NCI-H345 treated with DMSO at 0.1 percent for 48 hours (cell line): ENCODE data around the gene MAGI2.

Experiments used
- DNase-seq: peaks from one replicate; lab custom pipeline; 2025; ENCODE audit not compliant: unreplicated experiment; lab: John Stamatoyannopoulos, UW

Gene MAGI2

GRCh38 chr7:79453558-79454360 is at the start of gene MAGI2:
Gene MAGI2 (minus strand): TSS chr7:79453667. CDS start chr7:79453320, 347 bp downstream.
- no peak for DNase-seq

- DNase-seq: no peak
Measured at GRCh38 chr7:79502151-79502550, 48.7 kb upstream of the MAGI2 start.

GRCh38 chr7:79500759-79501158 is 47.3 kb upstream of the MAGI2 start:
- no peak for DNase-seq

- DNase-seq: no peak
Measured at GRCh38 chr7:79497728-79498127, 44.3 kb upstream of the MAGI2 start.

DNA sequence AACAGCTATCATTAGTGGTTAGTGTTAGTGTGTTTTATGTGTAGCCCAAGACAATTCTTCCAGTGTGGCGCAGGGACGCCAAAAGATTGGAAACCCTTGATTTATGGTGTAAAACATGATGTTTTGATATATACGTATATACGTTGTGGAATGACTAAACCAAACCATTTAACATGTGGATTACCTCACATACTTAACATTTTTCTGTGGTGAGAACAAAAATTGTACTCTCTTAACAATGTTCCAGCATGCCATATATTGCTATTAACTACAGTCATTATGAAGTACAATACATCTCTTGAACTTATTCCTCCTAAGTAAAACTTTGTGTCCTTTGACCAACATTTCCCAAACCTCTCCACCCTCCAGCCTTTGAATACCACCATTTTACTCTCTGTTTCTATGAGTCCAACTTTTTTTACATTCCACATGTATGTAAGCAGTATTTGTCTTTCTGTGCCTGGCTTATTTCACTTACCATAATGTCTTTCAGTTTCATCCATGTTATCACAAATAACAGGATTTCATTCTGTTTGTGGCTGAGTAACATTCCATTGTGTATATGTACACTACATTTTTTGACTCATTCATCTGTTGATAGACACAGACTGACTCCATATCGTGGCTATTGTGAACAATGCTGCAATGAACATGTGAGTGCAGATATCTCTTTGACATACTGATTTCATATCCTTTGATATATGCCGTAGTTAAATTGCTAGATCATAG is 42.2 kb upstream of the MAGI2 start:
- DNase-seq: no peak

GRCh38 chr7:79494046-79494445 is 40.6 kb upstream of the MAGI2 start:
- no peak for DNase-seq

GRCh38 chr7:79489371-79489770 is 35.9 kb upstream of the MAGI2 start:
- peak; percentile 70 for DNase-seq

DNA sequence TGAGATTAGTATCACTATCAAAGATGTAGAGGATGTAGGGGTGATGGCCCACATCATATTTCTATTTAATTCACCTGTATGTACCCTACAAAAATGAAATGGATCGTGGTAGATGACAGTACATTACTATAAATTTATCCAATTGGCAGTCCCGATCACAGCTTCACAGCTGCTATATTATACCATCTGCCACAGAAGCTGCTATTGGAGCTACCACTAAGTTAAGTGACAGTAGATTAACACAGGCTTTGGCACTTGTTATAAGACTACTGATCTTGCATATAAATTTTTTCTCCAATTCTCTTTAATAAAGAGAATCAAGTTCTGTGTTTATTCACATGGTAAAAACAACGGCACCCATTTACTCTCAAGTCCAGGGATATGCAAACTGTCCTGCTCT is 24.9 kb upstream of the MAGI2 start:
- DNase-seq: no peak

DNA sequence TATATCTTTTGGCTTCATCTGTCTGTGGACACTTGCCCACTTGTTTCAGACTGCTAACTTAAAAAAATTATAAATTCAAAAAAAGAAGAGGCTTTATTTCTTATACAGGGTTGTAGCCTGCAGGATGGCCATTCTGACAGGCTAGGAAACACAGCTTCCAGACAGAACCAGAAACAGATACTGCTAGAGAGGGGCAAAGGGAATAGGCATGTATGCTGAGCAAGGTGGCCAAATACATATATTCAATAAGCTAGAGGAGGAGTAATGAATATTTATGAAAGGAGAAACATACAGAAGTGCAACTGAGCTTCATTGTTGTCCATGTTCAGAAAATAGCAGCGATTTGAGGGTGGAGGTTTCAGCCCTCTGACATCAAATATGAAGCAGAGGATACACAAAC is 22.0 kb upstream of the MAGI2 start:
- DNase-seq: no peak

DNA sequence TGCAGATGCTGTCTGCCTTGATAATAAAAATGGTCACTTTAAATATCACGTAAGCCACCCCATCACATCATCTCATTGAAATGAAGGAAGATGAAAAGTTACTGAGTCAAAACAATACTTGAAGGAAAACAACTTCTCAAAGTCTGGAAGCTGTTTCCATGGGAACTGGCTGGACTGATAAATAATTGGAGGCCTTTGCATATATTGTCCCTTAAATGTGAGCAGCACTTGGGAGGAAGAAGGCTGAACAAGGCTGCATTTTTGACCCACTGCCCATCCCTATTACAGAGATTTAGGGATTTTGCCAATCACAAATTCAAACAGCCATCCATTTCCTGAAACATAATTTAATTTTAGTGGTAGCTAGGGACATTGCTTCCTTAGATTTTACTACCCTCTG is 18.2 kb upstream of the MAGI2 start:
- DNase-seq: no peak

GRCh38 chr7:79471283-79471682 is 17.8 kb upstream of the MAGI2 start:
- DNase-seq: no peak

- no peak for DNase-seq
Measured at GRCh38 chr7:79465551-79465950, 12.1 kb upstream of the MAGI2 start.

- no peak for DNase-seq
Measured at GRCh38 chr7:79464051-79464450, 10.6 kb upstream of the MAGI2 start.

DNA sequence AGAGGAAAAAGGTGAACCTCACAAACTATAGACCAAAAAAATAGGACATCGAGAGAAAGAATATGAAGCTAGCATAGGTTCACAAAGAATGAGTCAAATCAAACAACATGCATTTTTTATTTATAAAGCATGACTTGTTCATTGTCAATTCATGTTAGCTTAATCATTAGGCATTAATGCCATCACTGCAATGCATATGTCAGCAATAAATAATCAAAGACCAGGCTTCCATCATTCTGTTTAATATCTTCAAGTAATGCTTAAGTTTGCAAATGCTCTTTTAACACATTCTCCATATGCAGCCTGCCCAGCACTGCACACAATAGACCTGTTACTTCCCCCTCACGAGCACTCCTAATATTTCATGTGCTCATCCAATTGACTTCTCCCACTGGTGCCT is 8.9 kb upstream of the MAGI2 start:
- DNase-seq: no peak

DNA sequence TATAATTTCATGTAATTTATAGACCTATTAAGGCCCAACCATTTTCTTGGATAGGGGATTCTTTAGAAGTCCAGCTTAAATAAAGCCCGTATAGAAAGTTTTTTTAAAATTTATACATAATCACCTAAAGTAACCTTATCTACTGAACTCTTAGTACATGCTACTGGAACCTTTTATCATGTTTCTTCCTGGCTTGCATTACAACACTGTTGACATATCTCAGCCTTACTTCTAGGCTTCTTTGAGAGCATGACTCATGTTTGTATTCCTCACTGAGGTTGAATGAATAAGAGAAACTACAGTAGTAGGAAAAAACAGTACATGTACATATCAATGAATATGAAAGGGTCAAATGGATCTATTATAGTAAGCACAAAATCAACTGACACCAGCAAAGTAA is 8.2 kb upstream of the MAGI2 start:
- DNase-seq: no peak

DNA sequence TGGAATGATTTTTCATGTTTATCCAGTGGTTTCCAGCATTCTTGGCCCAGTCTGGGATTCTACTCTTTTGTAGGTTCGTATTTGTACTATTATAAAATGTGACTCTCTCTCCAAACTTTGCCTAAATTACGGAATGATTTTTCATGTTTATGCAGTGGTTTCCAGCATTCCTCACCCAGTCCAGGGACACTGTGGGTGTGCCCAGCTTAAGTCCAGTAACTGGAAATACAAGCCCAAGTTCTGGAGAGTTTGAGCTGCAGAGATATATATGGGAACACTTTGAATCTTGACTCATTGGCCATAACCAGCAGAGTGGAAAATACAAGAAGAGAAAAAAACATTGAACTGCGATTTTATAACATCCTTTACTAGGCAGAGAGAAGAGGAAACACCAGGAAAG is 5.9 kb upstream of the MAGI2 start:
- DNase-seq: no peak

DNA sequence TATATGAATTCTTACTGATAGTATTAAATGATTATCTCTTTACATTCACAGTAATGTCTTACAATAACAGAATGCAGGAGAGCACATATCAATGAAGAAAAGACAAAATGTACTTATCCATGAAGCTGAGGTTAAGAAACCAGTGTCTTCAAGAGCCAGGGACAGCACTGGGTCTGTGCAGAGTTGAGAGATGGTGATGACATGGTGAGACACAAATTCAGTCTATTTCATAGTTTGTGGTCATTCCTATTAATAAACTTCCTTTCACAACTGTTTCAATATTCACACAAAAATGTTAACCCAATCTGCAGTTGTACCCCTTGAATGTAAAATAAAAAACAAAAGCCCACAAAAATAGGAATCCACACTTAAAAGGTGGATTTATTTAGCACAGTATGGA is 5.3 kb upstream of the MAGI2 start:
- DNase-seq: no peak

- DNase-seq: no peak
Measured at GRCh38 chr7:79455173-79455790, 1.8 kb upstream of the MAGI2 start.

DNA sequence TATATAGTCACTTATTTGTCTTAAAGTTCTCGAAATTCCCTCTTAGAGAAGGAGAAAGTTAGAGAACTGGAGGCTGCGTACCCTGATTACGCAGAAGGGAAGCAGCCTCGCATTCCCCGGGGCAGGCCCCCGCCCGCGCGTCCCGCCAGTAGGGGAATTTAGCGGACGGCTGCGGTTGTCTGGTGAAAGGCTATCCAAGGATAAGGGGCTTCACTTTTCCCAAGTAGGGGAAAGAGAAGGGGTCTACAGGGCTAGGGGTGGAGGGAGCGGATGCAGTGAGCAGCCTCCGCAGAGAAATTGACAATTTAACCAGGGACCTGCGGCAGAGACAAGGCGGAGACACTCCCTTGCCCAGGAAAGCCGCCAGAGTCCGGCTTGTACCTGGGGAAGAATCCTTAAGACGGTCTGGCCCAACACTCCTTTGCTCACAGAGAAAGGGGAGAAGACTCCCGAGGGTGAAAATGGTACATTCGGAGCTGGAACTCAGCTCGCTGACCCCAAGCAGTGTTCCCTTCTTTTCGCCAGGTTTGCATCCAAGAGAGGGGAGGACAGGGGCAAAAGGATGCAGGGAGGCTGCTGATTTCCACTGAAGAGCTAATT is 994 bp upstream of the MAGI2 start:
- no peak for DNase-seq

DNA sequence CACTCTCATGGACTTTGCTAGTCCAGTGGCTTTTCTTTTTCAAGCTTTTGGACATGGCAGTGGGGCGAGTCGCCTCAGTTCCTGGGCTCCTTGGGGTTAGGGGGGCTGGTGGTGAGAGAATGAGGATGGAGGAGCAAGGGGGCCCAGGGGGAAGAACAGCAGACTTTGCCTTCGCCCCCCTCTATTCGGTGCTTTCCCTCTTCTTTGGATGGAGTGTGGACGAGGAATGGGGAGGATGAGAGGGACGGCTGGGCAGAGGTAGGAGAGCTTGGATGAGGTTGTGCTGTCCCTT is 255 bp downstream of the MAGI2 start:
- no peak for DNase-seq

DNA sequence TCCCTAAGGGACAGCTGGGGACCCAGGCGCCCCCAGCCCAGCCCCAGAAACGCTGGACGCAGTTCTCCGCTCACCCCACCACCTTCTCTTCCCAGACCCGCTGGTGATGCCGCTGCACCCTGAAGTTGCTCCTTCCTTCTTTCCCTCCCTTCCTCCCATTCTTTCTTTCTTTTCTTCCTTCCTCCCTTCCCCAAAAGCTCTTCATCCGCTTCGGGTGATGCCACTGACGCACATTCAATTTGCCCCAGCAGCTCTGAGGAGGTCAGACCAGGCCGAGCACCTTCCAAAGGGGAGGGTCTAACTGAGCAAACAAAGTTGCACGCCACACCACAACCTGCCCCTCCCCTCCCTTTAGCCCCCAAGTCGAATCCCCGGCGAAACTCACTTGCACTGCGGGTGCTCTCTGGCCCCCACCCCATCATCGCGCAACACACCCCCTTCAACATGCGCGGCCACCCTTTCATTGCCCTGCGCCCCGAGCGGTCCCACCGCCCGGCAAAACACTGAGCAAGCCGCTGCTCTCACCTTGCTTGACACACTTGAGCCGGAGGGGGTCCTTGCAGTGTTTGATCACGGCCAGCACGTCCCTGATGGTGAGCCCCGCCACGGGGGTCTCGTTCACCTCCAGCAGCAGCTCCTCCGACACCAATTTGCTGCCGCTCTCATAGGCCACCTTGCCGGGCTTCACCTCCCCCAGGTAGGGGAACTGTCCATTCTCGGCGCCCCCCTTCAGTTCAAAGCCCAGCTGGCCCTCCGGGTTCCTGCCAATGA is 787 bp downstream of the MAGI2 start:
- peak; percentile 20 for DNase-seq
